HG03135 (cell line): ENCODE results near the gene CRX.
"Not testable (repeated sequence)": the region's sequence is repeated elsewhere in the genome, so short reads cannot be mapped to it uniquely, and the experiment has no call there.

Experiments
- ATAC-seq: cut with Tn5 transposase; IDR thresholded peaks from one replicate; pipeline ENCODE4 v1.9.1; 2021; ENCODE audit warnings: mild to moderate bottlenecking, moderate library complexity; ENCODE audit not compliant: unreplicated experiment

CRX gene

DNA sequence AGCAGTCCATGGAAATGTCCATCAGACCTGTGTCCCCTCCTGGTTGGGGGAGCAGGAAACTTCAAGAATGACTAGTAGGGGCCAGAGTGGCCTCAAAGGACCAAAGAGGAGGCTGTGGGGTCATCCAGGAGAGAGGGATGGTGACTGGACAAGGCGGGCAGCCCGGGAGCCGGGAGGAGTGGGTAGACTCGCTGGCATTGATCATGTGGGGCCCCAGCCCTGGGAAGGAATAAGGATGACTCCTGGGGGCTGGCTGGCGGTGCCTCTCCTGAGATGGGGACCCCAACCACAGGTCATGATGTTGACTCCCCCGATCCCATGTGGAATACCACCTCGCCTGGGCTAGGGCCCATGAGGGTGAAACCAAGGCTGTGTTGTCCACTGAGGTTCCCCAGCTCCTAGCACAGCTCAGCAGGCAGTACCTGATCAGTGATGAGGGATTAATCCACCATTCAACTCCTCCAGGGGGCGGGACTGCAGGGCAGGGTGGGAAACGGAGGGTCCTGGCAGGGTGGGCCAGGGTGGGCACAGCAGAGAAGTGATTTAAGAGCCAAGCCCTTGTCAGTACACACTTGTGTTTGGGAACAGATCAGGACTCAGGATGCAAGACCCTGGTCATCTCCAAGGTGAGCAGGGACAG lies 37.0 kb downstream of the CRX start, which contains the start of gene TPRX2:
TSS of gene TPRX2 (plus strand) at position 590 of the 640 bp plus-strand sequence. CDS start at position 602, 12 bp downstream.
- ATAC-seq: not testable (repeated sequence)

DNA sequence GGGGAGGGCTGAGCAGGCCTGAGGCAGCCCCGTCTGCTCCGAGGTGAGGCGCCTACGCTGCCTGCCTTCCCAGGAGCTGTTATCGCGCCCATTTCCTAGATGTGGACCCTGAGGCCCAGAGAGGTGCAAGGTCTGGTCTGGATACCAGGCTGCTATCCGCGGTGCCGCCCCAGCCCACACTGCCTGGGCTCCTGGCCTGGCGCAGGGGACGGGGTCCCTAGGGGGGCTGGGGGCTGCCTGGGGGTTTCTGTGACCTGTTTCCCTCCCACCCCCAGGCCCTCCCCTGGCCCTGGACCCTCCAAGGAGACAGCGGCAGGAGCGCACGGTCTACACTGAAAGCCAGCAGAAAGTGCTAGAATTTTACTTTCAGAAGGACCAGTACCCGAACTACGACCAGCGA lies 38.1 kb downstream of the CRX start:
- not testable (repeated sequence) for ATAC-seq

DNA sequence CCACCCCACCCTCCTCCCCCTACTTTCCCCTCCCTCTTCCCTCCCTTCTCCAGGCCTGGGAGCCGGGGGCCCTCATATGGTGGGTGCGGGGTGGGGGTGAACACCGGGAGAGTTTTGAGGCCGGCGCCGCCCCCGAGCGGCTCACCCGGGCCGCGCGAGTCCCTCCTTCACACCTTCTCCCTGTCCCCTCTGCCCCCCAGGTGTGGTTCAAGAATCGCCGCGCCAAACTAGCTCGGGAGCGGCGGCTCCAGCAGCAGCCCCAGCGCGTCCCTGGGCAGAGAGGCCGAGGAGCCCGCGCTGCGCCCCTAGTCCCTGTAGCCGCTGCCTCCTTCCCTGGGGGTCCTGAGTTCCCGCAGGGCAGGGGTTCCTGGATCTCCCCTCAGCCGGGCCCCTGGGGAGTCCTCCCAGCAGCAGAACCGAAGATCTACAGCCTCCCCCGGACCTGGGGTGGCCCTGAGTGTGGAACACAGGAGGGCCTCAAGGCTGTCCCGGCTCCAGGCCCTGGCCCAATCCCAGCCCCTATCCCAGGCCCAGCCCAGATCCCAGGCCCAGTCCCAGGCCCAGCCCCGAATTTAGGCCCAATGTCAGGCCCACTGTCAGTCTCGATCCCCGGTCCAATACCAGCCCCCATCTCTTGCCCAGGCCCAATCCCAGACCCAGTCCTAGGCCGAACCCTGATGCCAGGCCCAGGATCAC lies 39.0 kb downstream of the CRX start:
- ATAC-seq: no peak

DNA sequence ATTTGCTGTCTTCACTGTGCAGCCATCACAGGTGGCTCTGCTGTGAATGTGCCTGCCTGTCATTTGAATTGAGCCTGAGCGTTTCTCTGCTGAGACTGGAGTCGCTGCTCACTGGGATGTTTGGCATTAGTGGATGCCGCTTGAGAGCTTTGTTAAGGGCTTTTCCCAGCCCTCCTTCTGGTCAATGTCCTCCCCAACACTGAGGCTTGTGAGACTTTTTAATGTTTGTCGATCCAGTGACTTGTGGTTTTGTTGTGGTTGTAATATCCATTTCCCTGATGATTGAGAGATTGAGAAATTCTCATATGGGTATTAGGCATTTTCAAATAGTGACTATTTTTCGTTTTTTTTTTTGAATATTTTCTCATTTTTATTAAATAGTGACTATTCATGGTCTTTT lies 39.9 kb downstream of the CRX start:
- no peak for ATAC-seq

DNA sequence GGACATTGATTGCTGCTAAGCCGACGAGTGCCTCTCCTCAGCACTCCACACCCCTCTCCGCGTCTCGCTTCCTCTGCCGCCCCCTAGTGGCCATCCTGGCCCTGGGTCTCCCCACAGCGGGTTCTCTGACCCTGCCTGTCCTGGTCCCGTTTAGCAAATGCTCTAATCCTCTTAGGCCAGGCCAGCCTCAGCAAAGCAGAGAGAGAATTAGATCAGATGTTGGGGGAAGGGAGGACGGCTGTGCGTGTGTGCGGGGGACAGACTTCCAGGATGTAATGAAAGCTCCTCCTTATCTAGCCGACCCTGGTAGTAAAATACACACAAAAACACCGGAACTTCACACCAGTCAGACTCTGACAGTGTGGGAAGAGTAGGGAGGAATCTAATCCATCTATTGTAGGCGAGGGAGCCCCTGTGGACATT lies 41.8 kb downstream of the CRX start:
- ATAC-seq: no peak

DNA sequence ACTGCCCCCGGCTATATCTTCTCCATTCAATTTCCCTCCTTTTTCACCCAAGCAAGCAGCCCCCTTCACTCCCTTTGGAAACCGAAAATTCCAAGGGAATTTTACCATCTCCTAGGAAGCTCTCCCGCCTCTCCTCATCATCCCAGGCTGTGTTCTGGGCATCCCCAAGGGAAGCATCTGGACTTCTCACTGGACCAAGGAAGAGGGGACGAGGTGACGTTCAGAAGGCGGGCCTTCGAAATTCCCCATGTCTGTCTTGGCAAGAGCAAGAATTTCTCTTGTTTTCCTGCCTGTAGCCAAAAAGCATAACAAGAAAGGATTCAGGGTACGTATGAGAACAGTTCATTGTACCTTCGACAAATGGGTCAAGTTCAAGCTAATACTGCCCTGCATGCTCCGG lies 43.4 kb downstream of the CRX start:
- no peak for ATAC-seq

DNA sequence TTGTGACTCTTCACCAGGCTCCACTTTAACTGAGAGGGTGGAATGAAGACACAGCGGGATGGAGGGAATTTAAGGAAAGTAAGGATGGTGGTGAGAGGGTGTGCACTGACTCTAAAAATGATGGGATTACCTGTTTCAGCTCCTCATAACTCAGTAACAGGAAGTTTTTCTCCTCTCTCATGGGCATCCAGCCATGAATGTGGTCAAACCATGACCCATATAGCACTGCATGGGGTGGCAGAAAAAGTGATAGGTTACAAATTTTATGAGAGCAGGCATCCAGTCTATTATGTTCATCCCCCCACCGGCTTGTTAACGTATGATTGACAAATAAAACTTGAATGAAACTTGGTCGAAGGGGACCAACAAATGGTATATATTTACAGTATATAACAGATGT lies 57.2 kb downstream of the CRX start:
- no peak for ATAC-seq

DNA sequence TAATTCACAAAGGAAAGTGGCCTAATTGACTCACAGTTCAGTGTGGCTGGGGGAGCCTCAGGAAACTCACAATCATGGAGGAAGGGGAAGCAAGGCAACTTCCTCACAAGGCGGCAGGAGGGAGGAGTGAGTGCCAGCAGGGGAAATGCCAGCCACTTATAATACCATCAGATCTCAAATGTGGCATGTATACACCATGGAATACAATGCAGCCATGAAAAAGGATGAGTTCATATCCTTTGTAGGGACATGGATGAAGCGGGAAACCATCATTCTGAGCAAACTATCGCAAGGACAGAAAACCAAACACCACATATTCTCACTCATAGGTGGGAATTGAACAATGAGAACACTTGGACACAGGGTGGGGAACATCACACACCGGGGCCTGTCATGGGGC lies 57.6 kb downstream of the CRX start:
- ATAC-seq: not testable (repeated sequence)

DNA sequence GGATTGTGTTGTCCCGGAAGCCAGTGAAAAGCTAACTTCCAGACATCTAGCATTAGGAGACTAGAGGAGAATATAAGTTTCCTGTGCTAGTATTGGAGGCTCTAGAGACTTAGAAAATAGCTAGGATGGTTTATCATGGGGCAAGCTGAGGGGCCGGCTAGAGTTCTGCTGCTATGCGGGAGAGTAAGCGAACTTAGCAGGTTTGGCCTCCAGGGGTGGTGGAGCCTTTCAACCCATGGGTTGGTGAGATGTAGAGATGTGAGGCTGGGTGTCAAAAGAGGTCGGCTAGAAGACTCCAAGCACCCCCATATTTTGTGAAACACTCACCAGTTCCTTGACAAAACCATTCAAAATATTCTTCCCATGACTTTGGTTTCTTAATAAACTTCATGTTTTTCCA lies 60.0 kb downstream of the CRX start:
- no peak for ATAC-seq

DNA sequence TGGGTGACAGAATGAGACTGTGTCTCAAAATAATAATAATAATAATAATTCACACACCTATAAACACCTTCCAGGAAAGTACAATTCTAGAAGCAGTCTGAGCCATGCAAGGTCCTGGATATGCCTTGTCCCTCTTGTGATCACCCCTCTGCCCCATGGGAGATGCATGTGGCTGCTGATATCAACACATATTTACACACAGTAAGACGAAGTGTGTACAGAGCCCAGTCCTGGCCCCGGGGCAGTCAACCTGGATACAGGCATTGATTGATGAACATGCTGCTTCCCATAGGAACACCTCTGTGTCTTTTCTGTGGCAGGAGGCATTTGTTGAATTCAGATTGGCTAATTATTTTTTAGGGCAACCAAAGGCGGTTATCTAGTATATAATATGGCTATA lies 61.2 kb downstream of the CRX start:
- no peak for ATAC-seq

DNA sequence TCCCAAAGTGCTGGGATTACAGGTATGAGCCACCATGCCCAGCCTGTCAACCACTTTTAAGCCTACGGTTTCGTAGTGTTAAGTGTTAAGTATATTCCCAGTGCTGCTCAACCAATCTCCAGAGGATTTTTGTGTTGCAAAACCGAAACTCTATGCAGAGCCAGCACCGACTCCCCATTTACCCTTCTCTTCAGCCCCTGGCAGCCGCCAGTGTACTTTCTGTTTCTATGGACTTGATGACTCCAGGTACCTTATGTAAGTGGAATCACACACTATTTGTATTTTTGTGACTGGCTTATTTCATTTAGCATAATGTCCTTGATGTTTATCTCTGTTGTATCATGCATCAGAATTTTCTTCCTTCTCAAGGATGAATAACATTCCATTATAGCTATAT lies 63.3 kb downstream of the CRX start:
- no peak for ATAC-seq

DNA sequence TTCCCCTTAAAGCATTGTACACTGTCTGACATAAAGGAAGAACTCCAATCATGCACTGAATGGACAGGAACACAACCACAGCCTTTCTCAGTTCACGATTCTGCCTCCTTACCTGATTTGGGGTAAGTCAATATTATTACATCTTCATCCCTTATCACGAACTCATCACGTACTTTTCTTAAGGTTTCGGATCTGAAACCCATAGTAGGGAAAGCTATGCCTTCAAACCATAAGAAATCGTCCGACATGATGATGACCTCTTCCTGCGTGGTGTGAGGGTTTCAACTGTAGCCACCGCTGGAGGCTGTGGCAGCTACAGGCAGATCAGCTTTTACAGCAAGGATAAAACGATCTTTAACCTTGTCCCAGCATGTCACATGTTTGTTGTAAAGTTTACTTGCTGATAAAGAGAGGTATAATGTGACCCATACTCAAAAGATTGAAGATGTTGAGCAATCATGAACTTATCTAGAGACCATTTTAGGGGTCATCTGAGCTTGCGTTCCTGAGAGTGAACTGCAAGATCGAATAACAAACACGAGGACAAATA lies 64.3 kb downstream of the CRX start, which contains the start of gene SULT2A1:
TSS of gene SULT2A1 (minus strand) at position 306 of the 550 bp plus-strand sequence. CDS start at position 248, 58 bp downstream.
- no peak for ATAC-seq

DNA sequence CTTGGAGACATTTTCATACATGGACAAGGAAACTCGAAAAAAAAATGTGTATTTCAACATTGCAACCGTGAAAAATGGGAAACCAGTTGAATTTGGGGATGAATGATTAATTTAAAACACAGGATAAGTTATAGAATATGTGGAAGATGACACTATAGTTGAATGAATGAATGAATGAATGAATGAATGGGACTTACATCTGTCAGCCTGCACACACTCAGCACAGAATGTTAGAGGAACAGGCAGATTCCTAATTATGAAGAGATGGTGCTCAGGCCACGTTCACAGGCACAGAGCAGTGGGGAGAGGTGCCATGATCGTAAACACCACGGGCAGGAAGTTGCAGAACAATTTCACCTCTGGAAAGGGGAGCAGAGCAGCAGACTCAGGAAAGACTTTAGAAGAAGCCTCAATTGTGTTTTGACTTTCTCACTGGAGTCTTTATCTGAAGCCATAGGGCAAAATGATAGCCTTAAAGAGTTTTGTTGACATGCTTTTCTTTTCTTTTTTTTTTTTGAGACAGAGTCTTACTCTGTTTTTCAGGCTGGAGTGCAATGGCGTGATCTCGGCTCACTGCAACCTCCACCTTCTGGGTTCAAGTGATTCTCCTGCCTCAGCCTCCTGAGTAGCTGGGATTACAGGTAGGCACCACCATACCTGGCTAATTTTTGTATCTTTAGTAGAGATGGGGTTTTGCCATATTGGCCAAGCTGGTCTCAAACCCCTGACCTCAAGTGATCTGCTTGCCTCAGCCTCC lies 69.3 kb downstream of the CRX start:
- ATAC-seq: no peak

DNA sequence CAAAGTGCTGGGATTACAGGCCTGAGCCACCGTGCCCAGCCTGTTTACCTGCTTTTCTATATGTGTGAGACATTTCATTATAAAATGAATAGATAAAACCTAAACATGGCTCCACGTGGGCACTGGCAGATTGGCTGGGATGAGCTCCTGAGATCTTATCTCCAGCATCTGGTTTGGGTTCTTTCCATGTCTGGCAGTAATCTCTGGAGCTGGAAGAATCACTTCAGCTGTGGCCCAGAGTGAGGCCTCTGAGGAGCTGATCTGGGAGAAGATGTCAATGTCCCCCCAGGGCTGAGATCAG lies 69.8 kb downstream of the CRX start:
- no peak for ATAC-seq

DNA sequence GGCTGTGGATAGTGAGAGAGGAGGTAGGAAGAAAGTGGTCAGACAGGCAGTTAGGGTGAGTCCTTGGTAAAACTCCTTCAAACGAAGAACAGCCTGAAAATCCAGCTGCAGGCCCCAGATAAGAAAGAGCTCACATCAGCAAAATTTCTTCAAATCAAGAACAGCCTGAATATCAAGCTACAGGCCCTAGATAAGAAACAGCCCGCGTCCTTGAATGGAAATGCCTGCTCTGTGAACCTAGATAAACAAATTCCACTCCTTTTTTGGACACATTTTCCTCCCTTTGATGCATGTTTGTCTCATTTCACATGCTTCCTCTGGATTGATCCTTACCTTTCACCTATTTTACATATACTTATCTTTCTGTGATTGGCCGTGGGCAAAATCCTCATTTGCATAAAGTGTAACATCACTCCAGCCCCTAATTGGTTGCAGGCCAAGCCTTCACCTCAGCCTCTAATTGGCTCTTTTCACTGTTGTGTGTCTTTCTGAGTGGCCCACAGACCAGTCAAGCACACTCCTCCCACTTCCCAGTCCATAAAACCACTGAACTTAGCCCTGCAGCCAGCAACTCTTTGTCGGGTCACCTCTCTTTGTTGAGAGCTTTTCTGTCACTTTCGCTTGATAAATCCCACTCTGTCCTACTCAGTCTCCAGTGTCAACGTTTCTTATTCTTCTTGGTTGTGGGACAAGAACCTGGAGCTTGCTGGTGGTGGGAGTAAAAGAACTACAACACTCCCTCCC lies 70.4 kb downstream of the CRX start:
- no peak for ATAC-seq
